ENCODE data around the gene TECPR2. TPM values are rescaled to one million over a fixed set of nuclear protein-coding genes. Genes with fewer than 3 reads are reported as not detected.

The TECPR2 gene
- total and polyA plus RNA-seq, 4 donors = 2.0 to 12.6 (median 5.2) TPM

GRCh38 chr14:102538602-102539543 lies 176.1 kb downstream of the TECPR2 start:
- Histone ChIP-seq H3K27ac (ENCODE audit: low read depth in 1 of 2, low read length in 2 of 2) (no peak overlapping the region), H3K4me1 (ENCODE audit: control insufficient read depth in 4 of 4, insufficient read depth in 4 of 4, low read length in 3 of 4) (no peaks in the 10 kb centered on the region), H3K27me3 (ENCODE audit: control insufficient read depth in 4 of 4, insufficient read depth in 4 of 4, low read length in 3 of 4) (no peaks in the 10 kb centered on the region), H3K4me3 (ENCODE audit: low read depth in 1 of 3, low read length in 3 of 3) (no peak overlapping the region), H3K36me3 (ENCODE audit: control insufficient read depth in 4 of 4, insufficient read depth in 3 of 4, low read depth in 1 of 4, low read length in 3 of 4) (no peaks in the 10 kb centered on the region), H3K9ac (ENCODE audit: low read depth in 1 of 2, low read length in 2 of 2) (no peak overlapping the region), H3K9me3 (ENCODE audit: control insufficient read depth in 4 of 4, low read length in 3 of 4) (no peaks in the 10 kb centered on the region)
- WGBS = 84% methylated on average over 25 of the region's 25 CpGs
- no peak for TF ChIP-seq GABPA (IDR thresholded peaks at IDR 0.05 in 1 of 2, conservative IDR thresholded peaks at IDR 0.05 in 1 of 2)
- TF ChIP-seq TAF1 (conservative IDR thresholded peaks at IDR 0.05) = no peak
- TF ChIP-seq NR2F2 (IDR thresholded peaks at IDR 0.05) = no peak
- TF ChIP-seq RAD21 (IDR thresholded peaks at IDR 0.05) = no peak
- TF ChIP-seq JUND (IDR thresholded peaks at IDR 0.05) = no peak
- TF ChIP-seq REST (IDR thresholded peaks at IDR 0.05) = no peak
- no peak for TF ChIP-seq CTCF (IDR thresholded peaks at IDR 0.05; ENCODE audit: low read depth, low read length, missing input control)
- no peak for TF ChIP-seq ATF3 (IDR thresholded peaks at IDR 0.05)
- no peak for TF ChIP-seq MAX (IDR thresholded peaks at IDR 0.05)
- TF ChIP-seq RXRA (IDR thresholded peaks at IDR 0.05) = no peak
- no peak for TF ChIP-seq HNF4A (conservative IDR thresholded peaks at IDR 0.05)
- TF ChIP-seq FOXA1 (IDR thresholded peaks at IDR 0.05) = no peak
- no peak for TF ChIP-seq HNF4G (IDR thresholded peaks at IDR 0.05)
- TF ChIP-seq SP1 (IDR thresholded peaks at IDR 0.05) = no peak
- TF ChIP-seq ZBTB33 (IDR thresholded peaks at IDR 0.05) = no peak
- no peak for TF ChIP-seq EGR1 (IDR thresholded peaks at IDR 0.05; ENCODE audit: low read depth in 2 of 2)
- TF ChIP-seq FOXA2 (IDR thresholded peaks at IDR 0.05) = no peak
- no peak for DNase-seq (ENCODE audit: low spot score)
